Measurements from ENCODE around the gene HYAL3.

HYAL3 gene

GRCh38 chr3:50299929-50300680 is 900 bp upstream of the HYAL3 start:
- ChIA-PET POLR2A (interaction anchor here (0.5 to 1.6 kb wide), 5 partner anchors 10 to 54 kb away, joined by 3 to 6 read pairs (median 5); no protein-coding TSS in a partner anchor), CTCF (interaction anchor here (1.0 to 3.5 kb wide), 11 partner anchors 14 to 106 kb away, joined by 3 to 12 read pairs (median 6); partner anchors contain the start of gene HYAL2)
- H3K4me3 ChIP-seq (ENCODE audit: low read depth, low read length): peak overlapping the region; percentile 62
- no peak for DNase-seq (ENCODE audit: low read depth, low spot score)
- TF ChIP-seq CTCF (IDR thresholded peaks at IDR 0.05; ENCODE audit: insufficient read depth, low read length, missing control alignments): no peak

- POLR2A ChIA-PET: interaction anchor here (0.5 to 1.6 kb wide), 5 partner anchors 11 to 53 kb away, joined by 3 to 6 read pairs (median 5); no protein-coding TSS in a partner anchor
- CTCF ChIA-PET: interaction anchor here (1.0 to 3.5 kb wide), 13 partner anchors 10 to 177 kb away, joined by 3 to 12 read pairs (median 6); partner anchors contain the start of gene HYAL2
- no peak for DNase-seq (ENCODE audit: low read depth, low spot score)
- peak overlapping the region; percentile 62 for H3K4me3 ChIP-seq (ENCODE audit: low read depth, low read length)
- no peak for TF ChIP-seq CTCF (IDR thresholded peaks at IDR 0.05; ENCODE audit: insufficient read depth, low read length, missing control alignments)
Observed at GRCh38 chr3:50299638-50299928, 378 bp upstream of the HYAL3 start.

GRCh38 chr3:50297896-50298725 is 1.1 kb downstream of the HYAL3 start:
- peak overlapping the region; percentile 96 for H3K4me3 ChIP-seq (ENCODE audit: low read depth, low read length)
- no peak for DNase-seq (ENCODE audit: low read depth, low spot score)
- POLR2A ChIA-PET: no interaction called here
- TF ChIP-seq CTCF (IDR thresholded peaks at IDR 0.05; ENCODE audit: insufficient read depth, low read length, missing control alignments): peak; percentile 11
- CTCF ChIA-PET: interaction anchor here (1.1 to 3.5 kb wide), 10 partner anchors 9 to 176 kb away, joined by 3 to 12 read pairs (median 6); partner anchors contain the start of gene HYAL2

- CTCF ChIA-PET: interaction anchor here (1.0 to 3.5 kb wide), 5 partner anchors 8 to 103 kb away, joined by 3 to 12 read pairs (median 8); no protein-coding TSS in a partner anchor
- POLR2A ChIA-PET: no interaction called here
- no peak overlapping the region for H3K4me3 ChIP-seq (ENCODE audit: low read depth, low read length)
- TF ChIP-seq CTCF (IDR thresholded peaks at IDR 0.05; ENCODE audit: insufficient read depth, low read length, missing control alignments): no peak
- DNase-seq (ENCODE audit: low read depth, low spot score): no peak
Observed at GRCh38 chr3:50297384-50297775, 1.8 kb downstream of the HYAL3 start.

- no peak overlapping the region for H3K4me3 ChIP-seq (ENCODE audit: low read depth, low read length)
- DNase-seq (ENCODE audit: low read depth, low spot score): no peak
- POLR2A ChIA-PET: no interaction called here
- no peak for TF ChIP-seq CTCF (IDR thresholded peaks at IDR 0.05; ENCODE audit: insufficient read depth, low read length, missing control alignments)
- CTCF ChIA-PET: interaction anchor here (1.0 to 3.5 kb wide), 3 partner anchors 18 to 51 kb away, joined by 3 to 12 read pairs (median 4); no protein-coding TSS in a partner anchor
Observed at GRCh38 chr3:50296721-50297383, 2.4 kb downstream of the HYAL3 start.
